HG02885 (cell line): ENCODE data around the gene TSPAN18.

Experiments used
- ATAC-seq: cut with Tn5 transposase; IDR thresholded peaks from one replicate; pipeline ENCODE4 v1.9.1; 2021; ENCODE audit warnings: mild to moderate bottlenecking; ENCODE audit not compliant: unreplicated experiment, poor library complexity

Gene TSPAN18

GRCh38 chr11:44755556-44756523 is 29.1 kb downstream of the TSPAN18 start:
- ATAC-seq = no peak

GRCh38 chr11:44758983-44759382 is 32.2 kb downstream of the TSPAN18 start:
- no peak for ATAC-seq

- ATAC-seq = no peak
Observed at GRCh38 chr11:44759743-44760476, 33.1 kb downstream of the TSPAN18 start.

- ATAC-seq = no peak
Observed at GRCh38 chr11:44760477-44760872, 33.7 kb downstream of the TSPAN18 start.

GRCh38 chr11:44760917-44761550 is 34.3 kb downstream of the TSPAN18 start:
- no peak for ATAC-seq

- ATAC-seq = no peak
Observed at GRCh38 chr11:44761551-44761961, 34.8 kb downstream of the TSPAN18 start.

- no peak for ATAC-seq
Observed at GRCh38 chr11:44763121-44763820, 36.5 kb downstream of the TSPAN18 start.

- no peak for ATAC-seq
Observed at GRCh38 chr11:44764583-44764982, 37.8 kb downstream of the TSPAN18 start.

- no peak for ATAC-seq
Observed at GRCh38 chr11:44765026-44765595, 38.3 kb downstream of the TSPAN18 start.

- no peak for ATAC-seq
Observed at GRCh38 chr11:44765676-44766075, 38.9 kb downstream of the TSPAN18 start.

- no peak for ATAC-seq
Observed at GRCh38 chr11:44766112-44766971, 39.6 kb downstream of the TSPAN18 start.

- ATAC-seq = no peak
Observed at GRCh38 chr11:44766972-44767278, 40.2 kb downstream of the TSPAN18 start.

- ATAC-seq = no peak
Observed at GRCh38 chr11:44767421-44767820, 40.7 kb downstream of the TSPAN18 start.

- ATAC-seq = no peak
Observed at GRCh38 chr11:44770401-44770800, 43.6 kb downstream of the TSPAN18 start.

- no peak for ATAC-seq
Observed at GRCh38 chr11:44771252-44771734, 44.5 kb downstream of the TSPAN18 start.

GRCh38 chr11:44771841-44772240 is 45.1 kb downstream of the TSPAN18 start:
- no peak for ATAC-seq

GRCh38 chr11:44773351-44773965 is 46.7 kb downstream of the TSPAN18 start:
- ATAC-seq = no peak

GRCh38 chr11:44774108-44774507 is 47.3 kb downstream of the TSPAN18 start:
- no peak for ATAC-seq

- ATAC-seq = no peak
Observed at GRCh38 chr11:44774731-44775130, 48.0 kb downstream of the TSPAN18 start.
